Mesendoderm (in vitro differentiated cells): ENCODE results near the gene KIF3B.

ENCODE experiments used
- DNase-seq: peaks from one replicate; pipeline ENCODE4 v3.0.0; 2013
- H2AK5ac ChIP-seq: 2 replicates; pipeline ENCODE4 v1.6.1; 2013; ENCODE audit warnings: low read length, inconsistent platforms
- H2BK120ac ChIP-seq: 2 replicates; pipeline ENCODE4 v1.6.1; 2013; ENCODE audit warnings: low read depth, mild to moderate bottlenecking, low read length, moderate library complexity, mixed read lengths
- H2BK15ac ChIP-seq: replicated peaks from 2 replicates; pipeline ENCODE4 v1.6.1; 2013; ENCODE audit warnings: low read depth, mild to moderate bottlenecking, moderate library complexity
- H2BK5ac ChIP-seq: 2 replicates; pipeline ENCODE4 v1.6.1; 2013; ENCODE audit warnings: low read length, inconsistent platforms
- H3K18ac ChIP-seq: 2 replicates; pipeline ENCODE4 v1.6.1; 2013; ENCODE audit warnings: mild to moderate bottlenecking, low read length, mixed read lengths
- H3K23ac ChIP-seq: one replicate; pipeline ENCODE4 v1.6.1; 2013; ENCODE audit warnings: low read length
- H3K27ac ChIP-seq: 2 replicates; pipeline ENCODE4 v1.5.1; 2013; ENCODE audit warnings: low read depth, mild to moderate bottlenecking, inconsistent platforms, low read length, moderate library complexity
- H3K27me3 ChIP-seq: 2 replicates; pipeline ENCODE4 v1.6.1; 2013; ENCODE audit warnings: low read length, control low read depth, mild to moderate bottlenecking, inconsistent platforms; ENCODE audit not compliant: insufficient read depth, poor library complexity
- H3K36me3 ChIP-seq: 2 replicates; pipeline ENCODE4 v1.6.1; 2013; ENCODE audit warnings: low read length, inconsistent platforms; ENCODE audit not compliant: control insufficient read depth, insufficient read depth
- H3K4ac ChIP-seq: one replicate; pipeline ENCODE4 v1.6.1; 2013; ENCODE audit warnings: low read depth, mild to moderate bottlenecking, low read length, moderate library complexity
- H3K4me1 ChIP-seq: 2 replicates; pipeline ENCODE4 v1.6.1; 2013; ENCODE audit warnings: low read depth, low read length, inconsistent platforms; ENCODE audit not compliant: control insufficient read depth
- H3K4me2 ChIP-seq: 2 replicates; pipeline ENCODE4 v1.6.1; 2013; ENCODE audit warnings: low read length
- H3K4me3 ChIP-seq: 2 replicates; pipeline ENCODE4 v1.5.1; 2013; ENCODE audit warnings: mild to moderate bottlenecking, low read length
- H3K56ac ChIP-seq: one replicate; pipeline ENCODE4 v1.6.1; 2013; ENCODE audit warnings: low read length
- H3K79me1 ChIP-seq: 2 replicates; pipeline ENCODE4 v1.6.1; 2013; ENCODE audit warnings: low read length, inconsistent platforms
- H3K79me2 ChIP-seq: 2 replicates; pipeline ENCODE4 v1.6.1; 2013; ENCODE audit warnings: mild to moderate bottlenecking, low read length; ENCODE audit not compliant: control insufficient read depth, insufficient read depth
- H3K9ac ChIP-seq: 2 replicates; pipeline ENCODE4 v1.6.1; 2013; ENCODE audit warnings: low read length, inconsistent platforms
- H4K5ac ChIP-seq: one replicate; pipeline ENCODE4 v1.6.1; 2013; ENCODE audit warnings: low read length
- H4K8ac ChIP-seq: one replicate; pipeline ENCODE4 v1.6.1; 2013; ENCODE audit warnings: low read depth, mild to moderate bottlenecking, control low read depth, low read length, moderate library complexity
- WGBS: extraction: QIAGEN DNeasy Blood & Tissue Kit; methylation state at CpG from one replicate; pipeline ENCODE4 v1.1.7; 2013; ENCODE audit warnings: low lambda C conversion rate, missing lambda C conversion rate; ENCODE audit not compliant: insufficient coverage; ENCODE audit errors: extremely low coverage; 5-methylcytosine and 5-hydroxymethylcytosine counted together

Gene KIF3B

GRCh38 chr20:32300647-32301046 is 23.2 kb downstream of the KIF3B start:
- H3K4me1 ChIP-seq = no peaks in the 10 kb centered on the region

GRCh38 chr20:32301719-32302506 is 24.5 kb downstream of the KIF3B start:
- H3K27ac ChIP-seq = no peak overlapping the region
- no peak overlapping the region for H3K9ac ChIP-seq
- no peak overlapping the region for H3K4me3 ChIP-seq

More at GRCh38 chr20:32300647-32301046, 23.2 kb downstream of the KIF3B start:
- no peaks in the 10 kb centered on the region for H3K79me2 ChIP-seq
- H3K56ac ChIP-seq = no peak overlapping the region
- WGBS = no CpG with 5 or more reads among the region's 6 CpGs
- H3K23ac ChIP-seq = no peak overlapping the region
- no peak overlapping the region for H2BK15ac ChIP-seq
- H3K4me3 ChIP-seq = no peak overlapping the region
- H3K18ac ChIP-seq = no peak overlapping the region
- no peak overlapping the region for H4K5ac ChIP-seq
- no peak overlapping the region for H2BK5ac ChIP-seq
- no peak overlapping the region for H3K27ac ChIP-seq
- H2BK120ac ChIP-seq = no peak overlapping the region
- no peak overlapping the region for H3K4me2 ChIP-seq
- H3K4ac ChIP-seq = no peak overlapping the region
- no peak overlapping the region for H4K8ac ChIP-seq
- no peak for DNase-seq
- no peak overlapping the region for H2AK5ac ChIP-seq
- no peak overlapping the region for H3K9ac ChIP-seq
- H3K36me3 ChIP-seq = no peaks in the 10 kb centered on the region
- no peaks in the 10 kb centered on the region for H3K79me1 ChIP-seq
- H3K27me3 ChIP-seq = no peaks in the 10 kb centered on the region

GRCh38 chr20:32302507-32302872 is 25.0 kb downstream of the KIF3B start:
- Histone ChIP-seq H3K23ac (no peak overlapping the region), H2BK5ac (no peak overlapping the region), H2AK5ac (no peak overlapping the region), H3K9ac (no peak overlapping the region), H3K27me3 (no peaks in the 10 kb centered on the region), H3K79me1 (no peaks in the 10 kb centered on the region), H3K4me3 (no peak overlapping the region), H3K27ac (no peak overlapping the region), H3K79me2 (no peaks in the 10 kb centered on the region), H3K4me2 (no peak overlapping the region), H3K36me3 (no peaks in the 10 kb centered on the region), H3K18ac (no peak overlapping the region), H2BK15ac (no peak overlapping the region), H3K56ac (no peak overlapping the region), H4K8ac (no peak overlapping the region), H3K4ac (no peak overlapping the region), H2BK120ac (no peak overlapping the region), H3K4me1 (no peaks in the 10 kb centered on the region), H4K5ac (no peak overlapping the region)
- no CpG with 5 or more reads among the region's 6 CpGs for WGBS
- DNase-seq = no peak

More at GRCh38 chr20:32301719-32302506, 24.5 kb downstream of the KIF3B start:
- no peak overlapping the region for H3K18ac ChIP-seq
- DNase-seq = no peak
- H3K79me2 ChIP-seq = no peaks in the 10 kb centered on the region
- H3K79me1 ChIP-seq = no peaks in the 10 kb centered on the region
- H3K56ac ChIP-seq = no peak overlapping the region
- no peak overlapping the region for H4K5ac ChIP-seq
- H4K8ac ChIP-seq = no peak overlapping the region
- H3K4me1 ChIP-seq = no peaks in the 10 kb centered on the region
- H2BK5ac ChIP-seq = no peak overlapping the region
- H3K27me3 ChIP-seq = no peaks in the 10 kb centered on the region
- H3K23ac ChIP-seq = no peak overlapping the region
- no CpG with 5 or more reads among the region's 5 CpGs for WGBS
- H3K36me3 ChIP-seq = no peaks in the 10 kb centered on the region
- no peak overlapping the region for H2AK5ac ChIP-seq
- H2BK15ac ChIP-seq = no peak overlapping the region
- no peak overlapping the region for H2BK120ac ChIP-seq
- no peak overlapping the region for H3K4me2 ChIP-seq
- no peak overlapping the region for H3K4ac ChIP-seq

GRCh38 chr20:32304131-32304746 is 26.8 kb downstream of the KIF3B start:
- Histone ChIP-seq H3K18ac (no peak overlapping the region), H3K56ac (no peak overlapping the region), H3K9ac (no peak overlapping the region), H3K4me2 (no peak overlapping the region), H4K5ac (no peak overlapping the region), H2BK15ac (no peak overlapping the region), H2BK5ac (no peak overlapping the region), H2AK5ac (no peak overlapping the region), H3K79me1 (no peaks in the 10 kb centered on the region), H3K4ac (no peak overlapping the region), H3K27ac (no peak overlapping the region), H2BK120ac (no peak overlapping the region), H3K27me3 (no peaks in the 10 kb centered on the region), H3K36me3 (no peaks in the 10 kb centered on the region), H3K4me1 (no peaks in the 10 kb centered on the region), H3K79me2 (no peaks in the 10 kb centered on the region), H3K23ac (no peak overlapping the region), H4K8ac (no peak overlapping the region), H3K4me3 (no peak overlapping the region)
- WGBS = no CpG with 5 or more reads among the region's 2 CpGs
- no peak for DNase-seq

GRCh38 chr20:32312718-32313424 is 35.4 kb downstream of the KIF3B start:
- Histone ChIP-seq H2AK5ac (no peak overlapping the region), H2BK5ac (no peak overlapping the region), H3K4me1 (no peaks in the 10 kb centered on the region), H3K36me3 (peaks cover 2% of the 10 kb centered on the region), H3K56ac (no peak overlapping the region), H3K9ac (no peak overlapping the region), H3K4ac (no peak overlapping the region), H4K8ac (no peak overlapping the region), H3K4me2 (no peak overlapping the region), H3K18ac (no peak overlapping the region), H3K27ac (no peak overlapping the region), H3K4me3 (no peak overlapping the region), H3K23ac (no peak overlapping the region), H3K27me3 (no peaks in the 10 kb centered on the region), H2BK120ac (no peak overlapping the region), H4K5ac (no peak overlapping the region), H3K79me2 (no peaks in the 10 kb centered on the region), H3K79me1 (peaks cover 2% of the 10 kb centered on the region), H2BK15ac (no peak overlapping the region)
- no CpG with 5 or more reads among the region's 3 CpGs for WGBS
- no peak for DNase-seq
